Stimulated activated CD4-positive, alpha-beta T cell treated with anti-CD3 and anti-CD28 coated beads, Interleukin-1b, Interleukin-23, amount 100 ng/mL, for 1 hour (primary cell): ENCODE measurements around the gene SECISBP2.

Source experiments
- DNase-seq, 2 donors: peaks; one replicate each; pipeline ENCODE4 v3.0.0-alpha.2; 2020; ENCODE audit warnings: low read depth in 2 of 2

SECISBP2 gene

GRCh38 chr9:89350988-89351557 lies 32.8 kb downstream of the SECISBP2 start:
- no peak for DNase-seq

GRCh38 chr9:89351584-89352300 lies 33.4 kb downstream of the SECISBP2 start:
- no peak for DNase-seq

- no peak for DNase-seq
Measured at GRCh38 chr9:89352451-89352850, 34.2 kb downstream of the SECISBP2 start.

GRCh38 chr9:89352874-89353649 lies 34.8 kb downstream of the SECISBP2 start:
- no peak for DNase-seq

- DNase-seq, result no peak
Measured at GRCh38 chr9:89353989-89354388, 35.7 kb downstream of the SECISBP2 start.

GRCh38 chr9:89354471-89354870 lies 36.2 kb downstream of the SECISBP2 start:
- no peak for DNase-seq

GRCh38 chr9:89356782-89357181 lies 38.5 kb downstream of the SECISBP2 start:
- no peak for DNase-seq

- DNase-seq, result no peak
Measured at GRCh38 chr9:89357331-89358197, 39.3 kb downstream of the SECISBP2 start.

- no peak for DNase-seq
Measured at GRCh38 chr9:89358376-89358916, 40.1 kb downstream of the SECISBP2 start.

- no peak for DNase-seq
Measured at GRCh38 chr9:89358985-89359384, 40.7 kb downstream of the SECISBP2 start.

- no peak for DNase-seq
Measured at GRCh38 chr9:89359751-89360261, 41.5 kb downstream of the SECISBP2 start.

GRCh38 chr9:89360465-89360864 lies 42.2 kb downstream of the SECISBP2 start:
- DNase-seq, result no peak

GRCh38 chr9:89361031-89361430 lies 42.7 kb downstream of the SECISBP2 start:
- DNase-seq, result no peak

- DNase-seq, result no peak
Measured at GRCh38 chr9:89361816-89362646, 43.7 kb downstream of the SECISBP2 start.

- DNase-seq, result no peak
Measured at GRCh38 chr9:89362647-89363310, 44.5 kb downstream of the SECISBP2 start.

- DNase-seq, result no peak
Measured at GRCh38 chr9:89363311-89363670, 45.0 kb downstream of the SECISBP2 start.

GRCh38 chr9:89363921-89364665 lies 45.8 kb downstream of the SECISBP2 start:
- DNase-seq, result no peak

- no peak for DNase-seq
Measured at GRCh38 chr9:89364666-89365531, 46.6 kb downstream of the SECISBP2 start.
